Body of pancreas (tissue), 4 donors: ENCODE results near the gene SRSF9.

Source experiments
- CTCF ChIP-seq, 7 experiments: fragments of 450-650 bp in 4 of 7; fragments of 200-600 bp in 3 of 7; sonication (generic) in 3 of 7; IDR thresholded peaks; one replicate each; pipeline ENCODE4 v1.5.1; 2016 to 2019; ENCODE audit warnings: antibody characterized with exemption in 7 of 7
- POLR2A ChIP-seq, 3 donors: fragments of 450-650 bp; IDR thresholded peaks; one replicate each; pipeline ENCODE4 v1.6.1; 2016; ENCODE audit warnings: antibody characterized with exemption in 3 of 3, mild to moderate bottlenecking in 2 of 3

- TF ChIP-seq CTCF (IDR thresholded peaks at IDR 0.05) (no peak), POLR2A (IDR thresholded peaks at IDR 0.05) (no peak)
Observed at GRCh38 chr12:120472521-120472920, 3.0 kb upstream of the SRSF9 start.
